Omental fat pad (tissue), 4 donors: Measurements from ENCODE around the gene FBXO31. TPM values are rescaled to one million over a fixed set of nuclear protein-coding genes. Genes with fewer than 3 reads are reported as not detected.
"Not testable (repeated sequence)": the region's sequence is repeated elsewhere in the genome, so short reads cannot be mapped to it uniquely, and the experiment has no call there.

ENCODE experiments used
- ATAC-seq: fragments of 150-250 bp; one replicate; pipeline ENCODE4 v1.9.1; 2016; ENCODE audit warnings: mild to moderate bottlenecking, moderate library complexity; ENCODE audit not compliant: low FRiP score
- DNase-seq: peaks from one replicate; pipeline ENCODE4 v3.0.0-alpha.2; 2019; ENCODE audit warnings: low spot score
- total RNA-seq, 4 donors: library from RNA; depleted of rRNA; stranded (reverse); fragments of >200 nt; gene quantifications; one replicate each; pipeline ENCODE4 v1.1.0, GENCODE V29; 2016
- TF ChIP-seq, protein P1 (sequence below), 3 donors: fragments of 450-650 bp; IDR thresholded peaks; one replicate each; pipeline ENCODE4 v1.5.1; 2016 to 2017; ENCODE audit warnings: antibody characterized with exemption in 3 of 3, mild to moderate bottlenecking in 3 of 3, moderate library complexity in 2 of 3

The FBXO31 gene
- total RNA-seq, 4 donors from 2014 or later, result 32.8 to 187 (median 61.9) TPM

DNA sequence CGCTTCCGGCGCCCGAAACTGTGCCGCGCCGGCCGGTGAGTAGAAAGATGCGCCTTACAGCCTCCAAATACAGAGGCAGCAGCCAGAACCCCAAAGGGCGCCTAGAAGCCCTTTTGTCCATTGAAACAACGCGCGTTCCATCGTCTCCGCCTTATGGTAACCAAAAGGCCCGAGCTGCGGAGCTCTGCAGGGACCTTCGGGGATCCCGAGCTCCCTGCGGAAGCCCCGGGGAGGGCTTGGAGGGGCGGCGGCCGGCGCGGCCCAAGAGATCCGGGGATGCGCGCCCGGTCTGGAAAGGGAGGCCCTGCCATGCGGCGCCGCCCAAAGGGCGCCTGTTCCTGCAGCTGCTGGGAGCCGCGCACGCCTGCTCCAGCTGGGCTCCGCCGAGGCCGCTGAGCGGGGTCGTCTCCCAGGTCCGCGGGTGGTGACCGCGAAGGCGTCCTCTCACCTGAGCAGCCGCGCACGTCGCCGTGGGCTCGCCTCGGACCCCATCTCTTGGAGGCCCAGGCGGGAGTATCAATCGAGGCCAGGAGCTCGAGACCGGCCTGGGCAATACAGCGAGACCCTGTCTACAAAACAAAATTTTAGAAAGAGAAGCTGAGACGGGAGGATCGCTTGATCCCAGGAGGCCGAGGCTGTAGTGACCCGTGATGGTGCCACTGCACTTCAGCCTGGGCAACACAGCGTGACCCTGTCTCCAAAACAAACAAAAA, 742 bp upstream of the FBXO31 start:
- ATAC-seq (peak; percentile 7), DNase-seq (no peak)
- TF ChIP-seq, protein P1, sequence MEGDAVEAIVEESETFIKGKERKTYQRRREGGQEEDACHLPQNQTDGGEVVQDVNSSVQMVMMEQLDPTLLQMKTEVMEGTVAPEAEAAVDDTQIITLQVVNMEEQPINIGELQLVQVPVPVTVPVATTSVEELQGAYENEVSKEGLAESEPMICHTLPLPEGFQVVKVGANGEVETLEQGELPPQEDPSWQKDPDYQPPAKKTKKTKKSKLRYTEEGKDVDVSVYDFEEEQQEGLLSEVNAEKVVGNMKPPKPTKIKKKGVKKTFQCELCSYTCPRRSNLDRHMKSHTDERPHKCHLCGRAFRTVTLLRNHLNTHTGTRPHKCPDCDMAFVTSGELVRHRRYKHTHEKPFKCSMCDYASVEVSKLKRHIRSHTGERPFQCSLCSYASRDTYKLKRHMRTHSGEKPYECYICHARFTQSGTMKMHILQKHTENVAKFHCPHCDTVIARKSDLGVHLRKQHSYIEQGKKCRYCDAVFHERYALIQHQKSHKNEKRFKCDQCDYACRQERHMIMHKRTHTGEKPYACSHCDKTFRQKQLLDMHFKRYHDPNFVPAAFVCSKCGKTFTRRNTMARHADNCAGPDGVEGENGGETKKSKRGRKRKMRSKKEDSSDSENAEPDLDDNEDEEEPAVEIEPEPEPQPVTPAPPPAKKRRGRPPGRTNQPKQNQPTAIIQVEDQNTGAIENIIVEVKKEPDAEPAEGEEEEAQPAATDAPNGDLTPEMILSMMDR (IDR thresholded peaks at IDR 0.05), result no peak

DNA sequence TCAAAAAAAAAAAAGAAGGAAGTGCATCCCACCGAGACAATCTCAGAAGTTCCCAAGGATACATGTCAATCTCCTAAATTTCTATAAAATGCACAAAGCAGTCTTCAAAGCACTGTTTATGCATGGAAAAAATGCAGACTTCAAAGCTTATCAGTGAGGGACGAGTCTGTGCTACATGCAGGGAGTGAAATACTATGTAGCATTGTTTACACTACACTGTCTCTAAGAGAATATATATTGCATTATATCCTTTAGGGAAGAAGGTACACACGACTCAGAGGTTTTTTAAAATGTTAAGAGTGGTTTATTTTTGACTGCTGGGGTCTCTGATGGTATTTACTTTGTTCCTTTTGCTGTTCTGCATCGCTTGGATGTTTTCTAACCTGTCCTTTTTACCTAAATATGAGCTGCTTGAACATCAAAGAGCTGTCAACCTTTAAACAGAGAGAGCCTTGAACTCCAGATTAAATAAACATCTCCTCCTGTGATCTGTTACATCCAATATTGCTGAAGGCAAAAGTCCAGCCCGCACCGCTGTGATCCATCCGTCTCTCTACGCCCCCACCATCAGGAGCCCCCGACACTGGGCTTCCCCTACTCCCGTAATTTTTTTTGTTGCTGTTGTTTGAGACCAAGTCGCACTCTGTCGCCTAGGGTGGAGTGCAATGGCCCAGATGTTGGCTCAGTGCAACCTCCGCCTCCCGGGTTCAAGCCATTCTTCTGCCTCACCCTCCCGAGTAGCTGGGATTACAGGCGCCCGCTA, 1.4 kb downstream of the FBXO31 start:
- ATAC-seq (no peak), DNase-seq (no peak)
- TF ChIP-seq, protein P1 (IDR thresholded peaks at IDR 0.05), result no peak

DNA sequence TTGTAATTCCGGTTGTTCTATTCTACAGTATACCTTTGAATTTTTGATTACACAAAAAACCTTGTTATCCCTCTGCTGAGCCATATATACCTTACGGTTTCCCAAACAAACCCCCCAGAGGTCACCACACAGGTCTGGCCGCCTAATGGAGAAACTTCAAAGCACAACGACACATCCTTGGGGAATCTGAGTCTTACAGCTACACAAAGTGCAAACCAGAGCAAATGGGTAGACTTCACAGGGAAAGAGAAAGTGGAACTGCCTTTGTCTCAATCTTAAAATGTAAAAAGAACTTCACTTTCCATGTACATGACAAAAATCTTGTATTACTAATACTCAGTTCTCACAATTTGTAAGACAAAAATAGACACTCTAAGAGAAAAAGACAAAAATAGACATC, 2.7 kb downstream of the FBXO31 start:
- DNase-seq, result no peak

DNA sequence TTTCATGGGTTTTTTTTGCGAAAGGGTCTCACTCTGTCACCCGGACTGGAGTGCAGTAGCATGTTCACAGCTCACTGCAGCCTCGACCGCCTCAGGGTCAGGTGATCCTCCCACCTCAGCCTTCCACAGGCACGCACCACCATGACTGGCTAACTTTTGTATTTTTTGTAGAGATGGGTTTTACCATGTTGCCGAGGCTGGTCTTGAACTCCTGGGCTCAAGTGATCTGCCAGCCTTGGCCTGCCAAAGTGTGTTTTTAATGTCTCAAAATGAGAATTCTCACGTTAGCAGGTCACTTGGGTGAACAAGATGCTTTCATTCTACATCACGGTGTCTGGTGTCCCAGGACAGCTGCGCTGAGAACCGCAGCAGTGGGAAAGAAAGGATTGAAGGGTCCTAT, 3.2 kb downstream of the FBXO31 start:
- no peak for DNase-seq
- ATAC-seq, result no peak
- TF ChIP-seq, protein P1 (IDR thresholded peaks at IDR 0.05), result no peak

More for the DNA sequence above, 2.7 kb downstream of the FBXO31 start:
- ATAC-seq, result no peak
- TF ChIP-seq, protein P1 (IDR thresholded peaks at IDR 0.05), result no peak

DNA sequence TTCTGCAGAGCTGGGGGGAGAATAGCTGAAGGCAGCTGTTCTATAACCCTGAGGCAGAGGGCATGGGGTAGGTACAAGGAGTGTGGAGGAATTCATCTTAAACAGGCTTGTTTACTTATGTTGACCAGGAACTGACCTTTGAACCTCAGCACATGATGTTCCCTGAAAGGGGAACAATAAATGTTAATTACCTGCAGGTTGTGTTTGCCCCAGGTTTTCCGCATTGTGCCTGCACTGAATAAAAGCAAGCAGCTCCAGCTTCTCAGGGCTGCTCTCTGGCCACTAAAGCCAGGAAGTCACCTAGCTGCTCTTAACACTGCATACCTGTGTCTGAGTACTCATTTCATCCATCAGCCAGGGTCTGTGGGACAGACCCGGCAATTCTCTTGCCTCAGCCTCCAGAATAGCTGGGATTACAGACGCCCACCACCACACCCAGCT, 4.2 kb downstream of the FBXO31 start:
- not testable (repeated sequence) for ATAC-seq, DNase-seq

DNA sequence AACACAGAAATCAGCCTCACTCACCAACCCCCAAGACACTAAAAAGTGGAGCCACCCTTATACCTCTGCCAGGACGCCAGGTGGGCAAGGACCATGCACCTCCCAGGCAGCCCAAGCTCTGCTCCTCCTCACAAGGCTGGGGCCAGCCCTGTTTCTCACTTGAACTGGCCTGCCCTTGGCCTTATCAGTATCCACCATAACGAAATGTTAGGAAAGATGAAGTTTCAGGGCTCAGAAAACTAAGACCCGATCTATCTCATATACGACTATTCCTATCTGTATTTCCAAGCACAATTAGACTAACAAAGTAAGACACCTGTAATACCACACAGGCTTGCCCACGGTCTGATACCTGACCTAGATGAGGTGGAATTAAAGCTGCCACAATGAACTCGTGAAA, 6.9 kb downstream of the FBXO31 start:
- TF ChIP-seq, protein P1 (IDR thresholded peaks at IDR 0.05), result no peak
- no peak for DNase-seq
- ATAC-seq, result no peak

DNA sequence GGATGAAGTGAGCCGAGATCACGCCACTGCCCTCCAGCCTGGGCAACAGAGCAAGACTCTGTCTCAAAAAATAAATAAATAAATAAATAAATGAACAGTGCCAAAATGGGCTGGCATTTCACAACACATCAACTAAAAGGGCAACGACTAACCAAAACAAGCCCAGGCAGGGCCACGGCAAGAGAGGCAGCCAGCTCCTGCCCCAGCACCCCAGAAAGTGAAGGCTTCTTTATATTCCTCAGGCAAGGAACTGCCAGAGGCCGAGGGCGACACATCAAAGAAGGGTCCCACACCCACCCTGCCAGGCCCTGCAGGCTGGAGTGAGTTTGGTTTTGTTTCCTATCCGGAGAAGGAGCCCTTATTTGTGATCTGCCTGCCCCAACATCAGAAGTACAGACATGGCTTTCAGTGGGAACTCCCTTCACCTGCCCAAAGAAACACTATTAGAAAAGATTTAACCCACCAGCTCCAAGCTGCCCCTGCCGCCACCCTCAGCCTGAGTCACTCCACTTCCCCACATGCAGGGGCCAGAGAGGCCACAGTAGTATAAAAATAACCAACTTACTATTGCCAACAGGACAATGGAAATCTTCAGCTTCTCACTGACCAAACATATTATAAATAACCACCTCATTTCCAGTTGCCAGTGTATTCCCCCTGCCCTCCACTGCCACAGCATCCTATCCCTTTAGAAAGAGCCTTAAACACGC, 8.0 kb downstream of the FBXO31 start:
- DNase-seq (no peak), ATAC-seq (no peak)
- TF ChIP-seq, protein P1 (IDR thresholded peaks at IDR 0.05), result no peak
